GM11168 (cell line): Measurements from ENCODE around the gene VCX3A.
"Not testable (repeated sequence)": the region's sequence is repeated elsewhere in the genome, so short reads cannot be mapped to it uniquely, and the experiment has no call there.

Experiments
- in situ Hi-C: fragments of 300-500 bp; cut with MboI; formaldehyde crosslinking; loops from one replicate; pipeline ENCODE4 v1.12.0; 2022; ENCODE audit warnings: low sequenced_read_pairs; ENCODE audit not compliant: unreplicated experiment

The VCX3A gene

DNA sequence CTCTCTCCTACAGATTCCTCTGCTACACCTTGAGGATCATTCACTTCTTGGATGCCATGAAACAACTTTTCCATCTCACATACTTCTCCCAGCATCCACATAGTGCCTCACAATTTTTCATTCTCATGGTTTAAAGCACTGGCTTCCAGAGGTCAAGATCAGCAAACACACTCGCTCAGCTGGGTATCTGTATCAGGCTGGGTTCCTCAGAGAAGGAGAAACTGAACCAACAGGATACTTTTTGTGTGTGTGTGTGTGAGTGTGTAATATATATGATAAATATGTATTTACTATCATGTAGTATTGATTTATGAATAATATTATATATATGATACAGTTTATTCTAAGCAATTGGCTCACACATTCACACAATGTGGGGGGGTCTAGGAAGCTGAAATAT is at the start of gene VCX3A:
Gene VCX3A, minus strand, starts transcription at position 101 of the 400 bp plus-strand sequence. CDS start 621 bp downstream, outside the sequence.
- in situ Hi-C loops: not testable (repeated sequence)

DNA sequence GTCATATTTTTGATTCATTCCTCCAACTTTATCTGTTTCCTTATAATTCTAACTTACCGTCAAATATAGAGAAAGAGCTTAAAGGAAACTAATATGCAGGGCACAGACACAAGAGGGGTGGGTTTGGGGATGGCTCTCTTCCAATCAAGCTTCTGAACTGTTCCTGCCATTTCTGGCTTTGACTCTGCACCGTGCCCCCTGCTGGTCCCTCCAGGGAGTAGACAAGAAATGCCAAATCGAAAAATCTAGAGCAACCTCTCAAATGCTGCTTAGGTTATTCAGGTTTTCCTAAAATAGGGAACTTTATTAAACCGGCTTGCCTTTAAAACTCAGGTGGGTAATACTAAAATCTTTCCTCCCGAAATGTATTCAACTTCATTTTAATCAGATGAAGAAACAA is 39.8 kb upstream of the VCX3A start:
- in situ Hi-C loops: no loop called here

DNA sequence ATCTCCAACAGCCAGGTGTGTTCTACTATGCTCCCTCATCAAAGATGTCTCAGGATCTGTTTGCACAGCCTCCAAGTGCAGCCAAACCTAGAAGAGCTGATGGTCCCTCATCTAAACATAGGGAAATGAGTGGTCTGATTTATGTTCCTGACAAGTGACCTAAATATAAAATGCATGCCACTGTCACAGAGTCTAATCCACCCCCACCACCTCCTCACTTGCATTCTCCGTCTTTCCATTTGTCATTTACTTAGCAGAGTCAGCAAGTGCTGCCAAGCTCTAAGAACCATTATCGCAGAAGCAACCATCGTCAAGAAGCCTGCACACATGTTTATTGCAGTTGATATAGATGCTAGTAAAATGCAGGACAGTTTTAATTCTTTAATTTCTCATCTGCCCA is 33.1 kb upstream of the VCX3A start:
- in situ Hi-C loops: no loop called here

DNA sequence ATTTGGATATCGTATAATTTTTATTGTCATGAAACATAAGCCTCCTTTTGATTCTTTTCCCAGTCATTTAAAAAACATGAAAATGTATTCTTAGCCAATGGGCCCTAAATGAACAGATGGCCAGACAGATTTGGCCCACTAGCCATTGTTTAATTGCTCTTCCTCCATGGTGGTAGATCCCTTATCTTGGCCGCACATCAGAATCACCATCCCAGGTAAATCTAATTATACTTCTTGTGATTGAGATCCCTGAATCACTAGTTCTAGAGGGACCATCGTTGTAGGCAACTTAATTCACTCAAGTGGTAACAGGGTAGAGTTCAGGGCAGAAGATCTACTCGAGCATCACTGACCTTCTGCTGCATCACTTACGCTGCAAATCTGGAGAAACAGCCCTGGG is 24.1 kb upstream of the VCX3A start:
- in situ Hi-C loops: no loop called here

DNA sequence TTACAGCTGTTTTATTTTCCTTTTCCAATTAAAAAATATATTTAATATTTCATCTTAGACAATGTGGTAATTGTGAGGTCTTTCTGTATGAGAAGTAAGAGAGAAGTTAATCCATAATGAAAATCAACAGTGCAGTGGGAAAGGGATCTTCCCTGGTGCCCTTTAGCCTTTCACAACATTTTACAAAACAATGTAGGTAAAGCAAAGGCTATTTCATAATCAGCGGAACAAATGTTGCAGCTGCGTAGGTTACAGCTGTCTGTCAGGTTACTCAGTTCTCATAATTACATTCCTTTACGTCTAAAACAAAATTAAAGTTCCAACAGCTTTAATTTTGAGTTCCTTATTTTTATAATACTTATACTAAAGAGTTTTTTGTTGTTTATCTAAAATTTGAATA is 22.8 kb upstream of the VCX3A start:
- in situ Hi-C loops: no loop called here

DNA sequence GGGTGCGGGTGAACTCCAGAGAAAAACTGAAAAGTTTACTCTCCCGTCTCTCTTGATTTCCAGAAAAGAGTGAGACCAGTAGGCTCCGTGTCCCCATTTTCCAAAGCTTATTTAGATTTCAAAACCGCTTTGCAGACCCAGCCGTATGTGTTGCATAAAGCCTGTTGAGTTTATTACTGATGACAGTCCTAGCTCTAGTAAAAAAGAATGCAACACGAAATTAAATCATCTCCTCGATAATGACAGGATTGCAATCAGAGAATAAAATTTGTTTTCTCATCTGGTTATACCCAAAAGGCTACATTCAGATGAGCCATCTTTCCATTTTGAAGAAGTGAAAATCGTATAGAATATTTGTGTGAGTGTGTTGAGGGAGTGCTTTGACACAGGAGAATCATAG is 16.1 kb upstream of the VCX3A start:
- in situ Hi-C loops: no loop called here

DNA sequence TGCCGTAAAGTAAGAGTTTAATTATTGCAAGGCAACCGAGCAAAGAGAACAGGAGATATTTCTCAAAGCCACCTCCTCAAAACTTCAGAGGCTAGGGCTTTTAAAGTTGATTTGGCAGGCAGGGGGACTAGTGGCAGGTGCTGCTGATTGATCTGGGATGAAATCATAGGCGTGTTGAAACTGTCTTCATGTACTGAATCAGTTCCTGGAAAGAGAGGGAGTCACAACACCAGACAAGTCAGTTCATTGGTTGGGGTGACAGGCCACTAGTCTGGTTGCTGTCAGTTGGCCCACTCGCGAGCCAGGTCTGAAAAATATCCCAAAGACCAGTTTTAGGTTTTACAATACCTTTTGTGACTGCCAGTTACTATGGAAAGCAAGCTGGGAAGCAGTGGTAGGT is 10.8 kb upstream of the VCX3A start:
- in situ Hi-C loops: no loop called here

DNA sequence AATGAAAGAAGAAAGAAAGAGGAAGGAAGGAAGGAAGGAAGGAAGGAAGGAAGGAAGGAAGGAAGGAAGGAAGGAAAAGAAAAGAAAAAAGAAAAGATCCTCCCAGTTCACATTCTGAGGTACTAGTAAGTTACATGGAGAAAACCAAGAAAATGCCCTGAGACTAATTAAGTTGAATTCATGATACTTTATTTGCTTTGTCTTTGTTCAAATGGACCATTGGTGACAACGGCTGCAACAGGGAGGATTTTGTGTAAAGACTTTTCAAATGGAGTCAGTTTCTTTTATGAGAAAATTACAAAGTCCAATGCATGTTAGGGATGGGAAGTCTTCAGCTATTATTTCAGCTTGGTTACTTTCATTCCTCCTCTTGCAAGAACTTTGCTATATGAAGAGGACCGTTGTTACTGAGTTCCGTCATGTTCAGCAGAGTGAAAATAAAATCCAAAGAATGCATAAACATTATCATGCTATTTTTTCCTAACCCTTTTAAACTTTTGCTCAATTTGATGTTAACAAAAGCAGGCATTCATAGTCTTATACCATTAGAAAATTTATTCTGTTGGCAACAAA is 8.3 kb downstream of the VCX3A start:
- in situ Hi-C loops: no loop called here

DNA sequence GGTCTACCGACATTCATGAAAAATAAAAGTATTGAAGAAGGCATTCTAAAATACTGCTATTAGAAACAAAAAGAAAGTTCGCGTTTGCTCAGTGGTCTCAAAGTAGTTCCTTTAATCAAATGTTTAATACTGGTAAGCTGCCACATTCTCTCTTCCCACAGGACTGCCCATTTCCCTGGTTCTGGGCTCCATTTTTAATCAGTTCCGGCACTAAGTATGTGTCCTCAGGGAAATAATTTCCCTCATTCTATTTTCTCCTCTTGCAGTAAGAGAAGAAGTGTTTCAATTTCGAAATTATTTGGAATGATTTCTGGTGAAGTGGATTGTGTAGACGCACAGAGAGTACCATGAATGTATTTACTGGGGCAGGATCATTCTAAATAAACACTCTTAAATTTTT is 17.5 kb downstream of the VCX3A start:
- in situ Hi-C loops: no loop called here

DNA sequence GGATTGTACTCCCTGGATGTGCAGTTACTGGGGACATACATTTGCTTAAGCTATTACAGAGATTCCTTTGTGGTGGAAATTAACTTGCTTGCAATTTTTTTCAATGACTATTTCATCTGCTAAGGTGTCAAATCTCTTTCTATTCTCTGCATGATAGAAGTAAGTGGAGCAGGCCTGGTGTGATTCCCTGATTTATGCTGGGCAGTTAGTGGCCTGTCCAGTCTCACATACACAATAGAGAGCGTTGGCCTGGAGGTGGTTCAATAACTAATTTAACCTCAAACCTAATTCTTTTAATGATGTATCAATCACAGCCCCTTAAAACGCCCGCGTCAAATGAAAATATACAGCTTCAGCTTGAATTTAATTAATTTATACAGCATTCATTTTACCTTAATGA is 28.5 kb downstream of the VCX3A start:
- in situ Hi-C loops: no loop called here

DNA sequence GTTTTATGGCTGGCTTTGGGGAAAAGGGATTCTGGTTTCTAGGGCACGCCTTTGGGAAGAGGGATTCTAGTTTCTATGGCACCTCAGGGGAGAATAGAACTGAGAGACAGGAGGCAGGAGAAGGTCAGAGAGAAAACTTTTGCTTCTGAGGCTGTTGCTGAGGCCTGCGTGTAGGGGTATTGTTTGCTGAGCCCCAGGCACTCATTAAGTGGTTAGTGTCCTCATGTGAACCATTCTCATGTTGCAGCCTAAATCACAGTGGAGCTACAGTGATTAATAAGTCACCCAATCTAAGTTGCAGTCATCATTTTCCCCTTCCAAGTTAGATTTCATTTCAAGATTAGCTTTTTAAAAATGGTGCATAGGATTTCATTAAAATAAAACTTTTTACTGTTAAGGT is 29.0 kb downstream of the VCX3A start:
- in situ Hi-C loops: no loop called here

DNA sequence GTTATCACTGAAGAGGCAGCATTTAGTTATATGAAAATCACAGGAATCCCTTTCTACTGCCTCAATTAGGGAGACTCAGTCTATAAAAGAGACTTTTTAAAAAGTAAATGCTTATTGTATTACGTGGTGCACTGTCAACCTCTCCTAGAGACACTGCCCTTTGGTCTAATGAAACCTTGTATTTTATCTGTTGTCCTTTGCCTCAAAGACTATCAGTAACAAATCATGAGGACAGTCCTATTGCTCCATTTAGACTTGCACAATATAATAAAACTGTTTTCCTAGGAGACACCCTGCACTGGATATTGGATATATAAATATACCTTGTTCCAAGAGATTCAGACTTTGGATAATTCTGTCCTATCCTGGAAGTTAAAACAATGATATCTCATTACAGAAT is 34.2 kb downstream of the VCX3A start:
- in situ Hi-C loops: no loop called here

DNA sequence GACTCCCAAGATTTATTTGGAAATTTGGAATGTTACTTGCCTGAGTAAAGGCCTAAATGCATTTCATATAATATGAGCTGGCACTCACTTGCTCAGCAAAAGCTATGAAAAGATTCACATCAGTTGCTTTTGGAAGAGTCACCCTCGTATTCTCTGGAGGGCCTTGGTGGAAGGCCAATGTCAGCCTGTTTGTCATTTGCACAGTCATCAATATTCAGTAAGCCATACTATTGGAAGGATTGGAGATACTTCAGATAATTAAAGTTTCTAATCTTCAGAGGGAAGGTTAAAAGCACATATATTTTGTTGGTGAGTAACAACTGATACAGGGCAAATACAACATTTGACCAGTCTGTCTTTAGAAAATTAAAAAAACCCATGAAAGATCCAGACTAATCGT is 36.6 kb downstream of the VCX3A start:
- in situ Hi-C loops: no loop called here
